NCI-H2107 treated with DMSO at 0.1 percent for 48 hours (cell line): ENCODE measurements around the gene JOSD2.

ENCODE experiments used
- DNase-seq: peaks from one replicate; lab custom pipeline; 2025; ENCODE audit not compliant: unreplicated experiment; lab: John Stamatoyannopoulos, UW

The JOSD2 gene

DNA sequence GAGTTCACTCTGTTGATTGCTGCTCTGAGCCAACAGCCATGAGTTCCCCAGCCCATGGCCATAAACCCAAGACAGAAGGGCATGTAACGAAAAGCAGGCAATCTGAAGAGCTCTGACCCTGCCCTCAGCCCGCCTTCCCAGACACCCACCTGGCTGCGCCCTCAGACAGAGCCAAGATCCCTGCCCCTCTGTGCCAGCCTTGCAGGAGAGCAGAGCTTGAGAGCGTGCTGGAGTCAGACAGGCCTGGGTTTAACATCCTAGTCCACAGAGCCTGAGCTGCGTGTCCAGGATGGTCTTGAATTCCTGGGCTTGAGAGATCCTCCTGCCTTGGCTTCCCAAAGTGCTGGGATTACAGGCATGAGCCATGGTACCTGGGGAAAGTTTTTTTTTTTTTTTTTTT is 53.7 kb downstream of the JOSD2 start:
- DNase-seq: no peak
